ENCODE results near the gene PTDSS2. TPM values are rescaled to one million over a fixed set of nuclear protein-coding genes. Genes with fewer than 3 reads are reported as not detected.

Gene PTDSS2
- total RNA-seq, 1 donor from 2014 or later, result 47.3 TPM

GRCh38 chr11:408154-409007 lies 41.7 kb upstream of the PTDSS2 start:
- H3K27ac Mint-ChIP-seq (ENCODE audit: unreplicated experiment), result no peak overlapping the region
- H3K4me3 Mint-ChIP-seq (ENCODE audit: unreplicated experiment), result no peak overlapping the region
- no peaks in the 10 kb centered on the region for H3K36me3 ChIP-seq (ENCODE audit: insufficient read depth, low read length)
- peaks cover 4% of the 10 kb centered on the region for H3K27me3 Mint-ChIP-seq (ENCODE audit: low read depth, unreplicated experiment)
- no peak overlapping the region for H3K27ac ChIP-seq (ENCODE audit: low read depth, low read length)
- FAIRE-seq (no peak), DNase-seq (ENCODE audit: low read depth) (no peak)
- H3K9me3 Mint-ChIP-seq (ENCODE audit: unreplicated experiment), result no peaks in the 10 kb centered on the region
- no peaks in the 10 kb centered on the region for H3K9me3 ChIP-seq (ENCODE audit: insufficient read depth, low read depth, low read length)
- H3K4me1 ChIP-seq (ENCODE audit: insufficient read depth, low read length), result no peaks in the 10 kb centered on the region
- H3K9ac ChIP-seq (ENCODE audit: low read length), result no peak overlapping the region
- TF ChIP-seq EZH2 (IDR thresholded peaks at IDR 0.05; ENCODE audit: insufficient read depth, low read length), result no peak
- TF ChIP-seq, protein P1, sequence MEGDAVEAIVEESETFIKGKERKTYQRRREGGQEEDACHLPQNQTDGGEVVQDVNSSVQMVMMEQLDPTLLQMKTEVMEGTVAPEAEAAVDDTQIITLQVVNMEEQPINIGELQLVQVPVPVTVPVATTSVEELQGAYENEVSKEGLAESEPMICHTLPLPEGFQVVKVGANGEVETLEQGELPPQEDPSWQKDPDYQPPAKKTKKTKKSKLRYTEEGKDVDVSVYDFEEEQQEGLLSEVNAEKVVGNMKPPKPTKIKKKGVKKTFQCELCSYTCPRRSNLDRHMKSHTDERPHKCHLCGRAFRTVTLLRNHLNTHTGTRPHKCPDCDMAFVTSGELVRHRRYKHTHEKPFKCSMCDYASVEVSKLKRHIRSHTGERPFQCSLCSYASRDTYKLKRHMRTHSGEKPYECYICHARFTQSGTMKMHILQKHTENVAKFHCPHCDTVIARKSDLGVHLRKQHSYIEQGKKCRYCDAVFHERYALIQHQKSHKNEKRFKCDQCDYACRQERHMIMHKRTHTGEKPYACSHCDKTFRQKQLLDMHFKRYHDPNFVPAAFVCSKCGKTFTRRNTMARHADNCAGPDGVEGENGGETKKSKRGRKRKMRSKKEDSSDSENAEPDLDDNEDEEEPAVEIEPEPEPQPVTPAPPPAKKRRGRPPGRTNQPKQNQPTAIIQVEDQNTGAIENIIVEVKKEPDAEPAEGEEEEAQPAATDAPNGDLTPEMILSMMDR (IDR thresholded peaks at IDR 0.05; ENCODE audit: insufficient read depth, low read depth, low read length), result no peak
- H3K27me3 ChIP-seq (ENCODE audit: insufficient read depth, low read length), result no peaks in the 10 kb centered on the region
- H3K4me2 ChIP-seq (ENCODE audit: low read length), result no peak overlapping the region
- H3K79me2 ChIP-seq (ENCODE audit: insufficient read depth, low read length), result no peaks in the 10 kb centered on the region
- H3K36me3 Mint-ChIP-seq (ENCODE audit: low read depth, unreplicated experiment), result no peaks in the 10 kb centered on the region
- H3K4me1 Mint-ChIP-seq (ENCODE audit: low read depth, unreplicated experiment), result no peaks in the 10 kb centered on the region
- H4K20me1 ChIP-seq (ENCODE audit: insufficient read depth, low read length), result no peaks in the 10 kb centered on the region
- no peak overlapping the region for H3K4me3 ChIP-seq (ENCODE audit: insufficient read depth, low read depth, low read length)
- no peak overlapping the region for H2AFZ ChIP-seq (ENCODE audit: low read depth, low read length)

GRCh38 chr11:409008-409599 lies 41.0 kb upstream of the PTDSS2 start:
- Histone ChIP-seq H3K36me3 (ENCODE audit: insufficient read depth, low read length) (no peaks in the 10 kb centered on the region), H3K4me1 (ENCODE audit: insufficient read depth, low read length) (no peaks in the 10 kb centered on the region), H3K9ac (ENCODE audit: low read length) (no peak overlapping the region), H3K4me2 (ENCODE audit: low read length) (no peak overlapping the region), H3K4me3 (ENCODE audit: insufficient read depth, low read depth, low read length) (no peak overlapping the region), H3K79me2 (ENCODE audit: insufficient read depth, low read length) (no peaks in the 10 kb centered on the region), H3K27me3 (ENCODE audit: insufficient read depth, low read length) (no peaks in the 10 kb centered on the region), H2AFZ (ENCODE audit: low read depth, low read length) (no peak overlapping the region), H3K9me3 (ENCODE audit: insufficient read depth, low read depth, low read length) (no peaks in the 10 kb centered on the region), H3K27ac (ENCODE audit: low read depth, low read length) (no peak overlapping the region), H4K20me1 (ENCODE audit: insufficient read depth, low read length) (no peaks in the 10 kb centered on the region)
- FAIRE-seq, result no peak
- Mint-ChIP-seq H3K4me1 (ENCODE audit: low read depth, unreplicated experiment) (no peaks in the 10 kb centered on the region), H3K27me3 (ENCODE audit: low read depth, unreplicated experiment) (peaks cover 4% of the 10 kb centered on the region), H3K27ac (ENCODE audit: unreplicated experiment) (no peak overlapping the region), H3K4me3 (ENCODE audit: unreplicated experiment) (no peak overlapping the region), H3K36me3 (ENCODE audit: low read depth, unreplicated experiment) (no peaks in the 10 kb centered on the region), H3K9me3 (ENCODE audit: unreplicated experiment) (no peaks in the 10 kb centered on the region)
- DNase-seq (ENCODE audit: low read depth), result no peak
- TF ChIP-seq, protein P1 (IDR thresholded peaks at IDR 0.05; ENCODE audit: insufficient read depth, low read depth, low read length), result no peak
- TF ChIP-seq EZH2 (IDR thresholded peaks at IDR 0.05; ENCODE audit: insufficient read depth, low read length), result no peak

All from astrocyte (in vitro differentiated cells and primary cell).